Measurements from ENCODE around the gene PITPNC1.

DNA sequence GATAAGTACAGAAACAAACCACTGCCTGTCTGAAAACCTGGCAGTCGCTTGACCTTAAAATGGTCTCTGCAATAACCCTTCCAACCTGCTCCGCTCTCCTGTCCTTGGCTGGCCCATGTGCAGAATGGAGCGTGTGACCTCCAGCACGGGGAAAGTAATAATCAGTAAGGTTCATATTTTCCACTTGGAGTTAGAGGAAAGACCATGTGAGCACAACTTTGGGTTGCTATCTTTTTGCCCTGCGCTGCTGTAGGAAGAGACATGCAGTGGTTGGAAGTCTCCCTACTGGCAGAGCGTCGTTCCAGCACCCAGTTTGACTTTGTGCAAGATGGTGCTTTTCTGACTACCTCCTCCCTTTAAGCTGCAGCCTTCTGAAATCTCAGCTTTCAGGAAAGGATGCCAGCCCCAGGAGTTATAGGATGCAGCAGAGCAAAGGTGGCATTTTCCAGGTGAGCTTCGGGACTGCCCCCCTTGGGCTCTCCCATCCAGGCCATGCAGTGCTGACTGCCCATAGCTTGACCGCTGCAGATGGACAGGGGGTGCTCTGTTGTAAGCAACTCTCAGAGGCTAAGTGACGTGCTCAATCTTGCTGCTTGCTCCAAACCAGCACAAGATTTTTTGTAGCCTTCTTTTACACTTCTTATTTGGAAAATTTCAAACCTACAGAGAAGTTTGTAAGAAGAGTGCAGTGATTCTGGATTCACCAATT is 230.0 kb downstream of the PITPNC1 start:
- TF ChIP-seq, protein P1, sequence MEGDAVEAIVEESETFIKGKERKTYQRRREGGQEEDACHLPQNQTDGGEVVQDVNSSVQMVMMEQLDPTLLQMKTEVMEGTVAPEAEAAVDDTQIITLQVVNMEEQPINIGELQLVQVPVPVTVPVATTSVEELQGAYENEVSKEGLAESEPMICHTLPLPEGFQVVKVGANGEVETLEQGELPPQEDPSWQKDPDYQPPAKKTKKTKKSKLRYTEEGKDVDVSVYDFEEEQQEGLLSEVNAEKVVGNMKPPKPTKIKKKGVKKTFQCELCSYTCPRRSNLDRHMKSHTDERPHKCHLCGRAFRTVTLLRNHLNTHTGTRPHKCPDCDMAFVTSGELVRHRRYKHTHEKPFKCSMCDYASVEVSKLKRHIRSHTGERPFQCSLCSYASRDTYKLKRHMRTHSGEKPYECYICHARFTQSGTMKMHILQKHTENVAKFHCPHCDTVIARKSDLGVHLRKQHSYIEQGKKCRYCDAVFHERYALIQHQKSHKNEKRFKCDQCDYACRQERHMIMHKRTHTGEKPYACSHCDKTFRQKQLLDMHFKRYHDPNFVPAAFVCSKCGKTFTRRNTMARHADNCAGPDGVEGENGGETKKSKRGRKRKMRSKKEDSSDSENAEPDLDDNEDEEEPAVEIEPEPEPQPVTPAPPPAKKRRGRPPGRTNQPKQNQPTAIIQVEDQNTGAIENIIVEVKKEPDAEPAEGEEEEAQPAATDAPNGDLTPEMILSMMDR (IDR thresholded peaks at IDR 0.05): no peak
- TF ChIP-seq ZFX (IDR thresholded peaks at IDR 0.05; ENCODE audit: borderline replicate concordance): no peak
